ENCODE results near the gene PLA2G3.
A peak's percentile ranks its signal among the peaks of the same experiment; 100 is the strongest.

PLA2G3 gene

DNA sequence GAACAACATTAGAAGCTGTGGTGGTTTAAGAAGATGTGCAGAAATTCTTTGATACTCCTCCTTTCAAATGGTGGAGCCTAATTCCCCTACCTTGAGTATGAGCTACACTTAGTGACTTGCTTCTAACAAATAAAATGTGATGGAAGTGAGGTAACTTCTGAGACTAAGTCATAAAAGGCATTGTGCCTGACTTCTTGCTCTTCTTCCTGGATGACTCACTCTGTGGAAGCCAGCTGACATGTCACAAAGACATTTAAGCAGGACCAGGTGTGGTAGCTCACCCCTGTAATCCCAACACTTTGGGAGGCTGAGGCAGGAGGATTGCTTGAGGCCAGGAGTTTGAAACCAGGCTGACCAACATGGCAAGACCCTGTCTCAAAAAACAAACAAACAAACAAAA is 3.9 kb upstream of the PLA2G3 start:
- DNase-seq = no peak

DNA sequence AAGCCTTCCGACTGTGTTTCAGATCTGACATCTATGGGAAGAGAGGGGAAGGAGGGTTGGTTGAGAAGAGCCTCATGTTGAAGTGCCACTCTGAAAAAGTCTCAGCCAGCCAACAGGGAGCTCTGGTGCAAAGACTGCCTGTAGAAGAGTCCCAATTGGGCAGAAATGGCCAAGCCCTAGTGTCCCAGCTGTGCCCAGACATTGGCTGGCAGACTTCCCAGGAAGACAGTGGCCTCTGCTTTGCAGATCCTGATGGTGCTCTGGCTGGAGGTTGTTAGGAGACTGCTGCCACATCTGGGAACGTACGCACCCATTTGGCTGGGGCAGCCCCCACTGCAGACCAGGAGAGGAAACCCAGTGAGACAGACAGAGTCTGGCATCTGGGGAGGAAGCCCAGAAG is 3.2 kb upstream of the PLA2G3 start:
- no peak for DNase-seq

DNA sequence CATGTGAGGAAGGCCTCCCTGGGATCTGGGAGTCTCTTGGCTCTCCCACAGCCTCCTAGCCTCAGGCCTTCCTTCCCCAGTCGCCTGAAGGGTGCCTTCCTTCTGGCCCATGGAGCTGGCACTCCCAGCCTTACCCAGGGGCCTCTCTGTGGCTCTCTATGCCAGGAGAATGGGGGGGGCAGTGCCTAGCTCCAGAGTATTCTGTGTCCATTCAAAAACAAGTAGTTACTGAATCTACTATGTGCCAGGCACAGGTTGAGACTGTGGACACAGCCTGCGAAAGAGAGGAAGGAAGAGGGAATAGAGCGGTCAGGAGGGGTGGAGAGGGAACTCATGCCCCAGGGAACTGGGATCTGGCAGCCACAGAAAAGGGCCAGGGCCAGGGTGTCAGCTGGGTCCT is 2.7 kb upstream of the PLA2G3 start:
- DNase-seq = no peak

DNA sequence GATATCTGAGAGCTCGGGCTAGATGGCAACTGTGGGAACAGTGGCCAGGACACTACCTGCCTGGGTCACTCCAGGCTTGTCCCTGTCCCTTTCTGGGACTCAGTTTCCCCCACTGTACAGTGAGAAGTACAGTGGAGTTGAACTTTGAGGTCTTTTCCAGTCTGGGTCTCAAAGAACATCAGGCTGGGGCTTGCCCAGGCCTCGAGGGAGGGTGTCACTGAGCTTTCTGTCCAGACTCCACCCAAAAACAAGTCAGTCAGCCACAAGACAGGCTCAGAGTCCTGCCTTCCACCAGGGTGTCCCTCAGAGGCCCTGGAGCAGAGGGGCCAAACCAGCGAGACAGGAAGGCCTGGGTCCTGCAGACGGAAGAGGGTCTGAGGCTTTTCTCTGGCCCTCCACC is 2.0 kb upstream of the PLA2G3 start:
- DNase-seq = no peak

DNA sequence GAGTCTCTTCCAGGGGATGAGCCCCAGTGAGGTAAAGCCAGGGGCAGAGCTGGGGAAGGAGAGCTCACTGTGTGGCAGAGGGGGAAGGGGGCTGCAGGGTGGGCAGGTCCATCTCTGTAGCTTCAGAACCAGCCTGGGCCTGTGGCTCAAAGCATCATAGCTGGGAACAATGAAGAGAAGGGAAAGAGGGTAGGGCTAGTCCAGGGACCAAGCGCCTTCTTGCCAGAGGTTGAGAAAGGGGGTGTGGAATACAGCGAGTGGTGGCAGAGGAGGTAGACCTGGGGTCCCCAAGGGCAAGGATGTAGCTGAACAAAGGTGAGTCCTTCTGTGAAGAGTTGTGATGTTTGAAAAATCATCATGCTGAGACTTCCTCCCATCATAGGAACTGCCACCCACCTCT is 1.2 kb upstream of the PLA2G3 start:
- DNase-seq = no peak

DNA sequence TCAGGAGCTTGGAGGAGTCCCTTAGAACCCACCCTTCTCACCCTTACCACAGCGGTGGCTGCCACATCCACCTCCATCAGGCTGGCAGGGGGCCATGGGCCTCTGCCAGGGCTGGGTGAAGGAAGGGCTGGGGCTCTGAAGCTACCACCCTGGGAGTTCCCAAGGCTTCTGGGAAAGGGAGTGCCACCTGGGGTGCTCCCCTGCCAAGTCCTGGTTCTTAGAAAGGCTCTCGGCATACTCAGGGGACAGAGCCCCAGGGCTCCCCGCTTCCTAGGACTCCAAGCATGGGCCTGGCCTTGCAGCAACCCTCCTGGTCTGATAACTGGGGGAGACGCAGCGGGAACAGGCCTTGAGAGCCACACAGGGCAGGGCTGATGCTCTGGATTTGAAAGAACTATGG is 438 bp upstream of the PLA2G3 start:
- no peak for DNase-seq

DNA sequence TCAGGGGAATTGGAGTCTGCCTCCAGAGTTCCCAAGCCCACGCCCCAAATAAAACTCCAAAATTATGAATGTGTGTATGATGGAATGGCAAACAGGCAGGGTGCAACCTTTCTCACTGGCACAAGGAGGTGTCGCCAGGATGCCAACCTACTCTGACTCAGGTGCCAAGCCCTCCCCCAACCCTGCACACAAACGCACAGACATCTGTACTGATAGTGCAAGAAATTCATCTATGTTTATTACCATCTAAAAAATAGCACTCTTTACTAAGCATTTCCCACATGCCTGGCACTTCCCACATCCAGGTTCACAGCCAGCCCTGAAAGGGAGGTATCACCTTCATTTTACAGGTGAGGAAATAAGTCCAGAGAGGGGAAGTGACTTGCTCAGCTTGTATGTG is 1.2 kb downstream of the PLA2G3 start:
- DNase-seq = no peak

DNA sequence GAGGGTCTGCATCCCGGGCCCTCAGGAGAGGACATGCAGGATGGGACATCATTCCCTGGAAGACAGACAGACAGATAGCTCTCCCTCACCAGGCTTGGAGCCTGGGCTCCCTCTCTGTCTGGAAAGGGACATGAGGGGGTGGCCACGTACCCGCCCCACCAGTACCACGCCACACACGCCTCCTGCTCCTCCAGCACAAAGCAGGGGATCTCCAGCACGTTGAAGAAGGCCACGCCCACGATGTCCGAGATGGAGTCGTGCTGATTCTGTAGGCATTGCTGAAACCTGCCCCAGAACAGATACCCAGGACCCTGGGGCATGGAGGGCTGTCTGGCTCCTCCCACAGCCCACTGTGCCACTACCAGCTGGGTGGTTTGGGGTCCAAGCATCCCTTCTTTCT is 2.2 kb downstream of the PLA2G3 start:
- no peak for DNase-seq

DNA sequence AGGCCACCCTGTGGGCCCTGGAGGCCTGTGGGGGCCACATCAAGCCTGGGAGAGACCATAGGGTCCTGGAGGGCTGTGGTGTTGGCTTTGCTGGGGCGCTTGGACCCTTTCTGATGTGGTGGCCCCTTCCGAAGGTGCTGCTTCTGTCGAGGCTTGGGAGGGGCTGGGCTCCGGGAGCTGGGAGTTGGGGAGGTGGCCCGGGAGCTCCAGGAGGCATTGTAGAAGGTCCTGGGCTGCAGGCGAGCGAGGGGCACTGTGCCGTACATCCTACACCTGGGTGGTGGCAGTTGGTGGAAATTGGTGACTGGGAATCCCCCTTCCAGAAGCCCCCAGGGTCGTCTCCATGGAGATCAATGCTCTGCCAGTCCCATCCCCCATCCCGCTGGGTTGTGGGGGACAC is 2.6 kb downstream of the PLA2G3 start:
- DNase-seq = no peak

DNA sequence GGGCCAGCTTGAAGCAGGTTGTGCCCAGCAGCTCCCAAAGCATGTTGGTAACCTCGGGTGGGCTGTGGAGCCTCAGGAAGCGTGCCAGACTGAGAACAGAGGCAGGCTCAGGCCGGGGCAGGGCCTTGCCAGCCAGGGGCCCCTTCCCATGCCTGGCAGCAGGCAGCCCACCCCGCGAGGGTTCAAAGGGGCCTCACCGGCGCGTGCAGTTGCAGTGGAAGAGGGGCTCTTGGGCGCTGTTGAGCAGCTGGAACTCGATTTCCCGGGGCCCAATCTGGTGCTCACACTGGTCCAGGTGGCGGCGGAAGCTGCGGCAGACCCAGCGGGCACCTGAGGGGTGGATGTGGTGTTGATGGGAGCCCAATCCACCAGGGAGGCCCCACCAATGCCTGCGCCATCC is 3.6 kb downstream of the PLA2G3 start:
- no peak for DNase-seq

DNA sequence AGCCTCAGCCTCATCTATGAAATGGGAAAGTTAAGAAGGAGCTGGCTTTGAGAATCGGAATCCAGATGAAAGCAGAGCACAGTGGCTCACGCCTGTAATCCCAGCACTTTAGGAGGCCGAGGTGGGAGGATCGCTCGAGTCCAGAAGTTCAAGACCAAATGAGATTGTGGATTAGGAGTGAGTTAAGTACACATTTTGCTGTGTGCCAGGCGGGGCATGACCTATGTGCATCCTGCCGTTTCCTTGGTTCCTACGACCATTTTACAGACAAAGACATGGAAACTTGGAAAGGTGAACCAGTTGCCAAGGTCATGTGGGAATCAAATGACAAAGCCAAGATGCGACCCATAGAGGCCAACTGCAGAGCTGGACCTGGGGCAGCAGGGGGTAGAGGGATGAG is 4.2 kb downstream of the PLA2G3 start:
- DNase-seq = no peak

DNA sequence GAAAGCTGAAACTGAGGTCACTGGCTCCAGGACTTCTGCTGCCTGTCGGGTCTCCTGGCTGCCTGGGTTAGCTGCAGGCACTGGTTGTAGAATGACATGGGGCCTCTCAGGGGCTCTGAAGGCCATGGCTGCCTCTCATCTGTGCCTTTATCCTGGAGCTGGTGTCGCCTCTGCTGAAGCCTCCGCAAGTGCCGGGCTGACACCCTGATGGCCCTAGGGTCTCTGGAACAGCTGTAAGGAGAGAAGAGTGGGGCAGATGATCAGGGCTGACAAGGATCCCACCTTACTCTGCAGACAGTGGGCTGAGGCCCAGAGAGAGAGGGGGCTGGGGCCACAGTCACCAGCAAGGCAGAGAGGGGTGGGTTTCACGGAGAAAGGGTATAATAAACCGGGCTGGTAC is 4.6 kb downstream of the PLA2G3 start:
- DNase-seq = no peak

DNA sequence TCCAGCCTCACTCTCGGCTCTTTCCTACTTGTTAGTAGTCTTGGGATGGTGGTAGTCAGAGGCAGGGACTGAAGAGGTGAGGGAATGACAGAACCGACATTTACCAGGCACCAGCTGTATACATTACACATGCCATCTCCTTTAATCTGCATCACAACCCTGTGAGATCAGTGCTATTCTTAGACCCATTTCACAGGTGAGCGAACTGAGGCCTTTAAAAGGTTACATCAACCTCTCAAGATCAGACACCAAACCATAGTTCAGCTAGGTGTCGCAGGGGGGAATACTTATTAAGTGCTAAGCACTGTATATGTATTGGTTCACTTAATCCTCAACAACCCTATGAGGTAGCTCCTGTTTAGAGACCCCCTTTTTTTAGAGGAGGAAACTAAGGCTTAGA is 5.6 kb downstream of the PLA2G3 start:
- DNase-seq = no peak

DNA sequence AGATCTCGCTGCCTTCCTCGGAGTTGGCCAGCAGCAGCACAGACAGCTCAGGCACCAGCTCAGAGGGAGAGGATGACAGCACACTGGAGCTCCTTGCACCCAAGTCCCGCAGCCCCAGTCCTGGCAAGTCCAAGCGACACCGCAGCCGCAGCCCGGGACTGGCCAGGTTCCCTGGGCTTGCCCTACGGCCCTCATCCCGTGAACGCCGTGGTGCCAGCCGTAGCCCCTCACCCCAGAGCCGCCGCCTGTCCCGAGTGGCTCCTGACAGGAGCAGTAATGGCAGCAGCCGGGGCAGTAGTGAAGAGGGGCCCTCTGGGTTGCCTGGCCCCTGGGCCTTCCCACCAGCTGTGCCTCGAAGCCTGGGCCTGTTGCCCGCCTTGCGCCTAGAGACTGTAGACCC is 6.4 kb downstream of the PLA2G3 start:
- DNase-seq = no peak

DNA sequence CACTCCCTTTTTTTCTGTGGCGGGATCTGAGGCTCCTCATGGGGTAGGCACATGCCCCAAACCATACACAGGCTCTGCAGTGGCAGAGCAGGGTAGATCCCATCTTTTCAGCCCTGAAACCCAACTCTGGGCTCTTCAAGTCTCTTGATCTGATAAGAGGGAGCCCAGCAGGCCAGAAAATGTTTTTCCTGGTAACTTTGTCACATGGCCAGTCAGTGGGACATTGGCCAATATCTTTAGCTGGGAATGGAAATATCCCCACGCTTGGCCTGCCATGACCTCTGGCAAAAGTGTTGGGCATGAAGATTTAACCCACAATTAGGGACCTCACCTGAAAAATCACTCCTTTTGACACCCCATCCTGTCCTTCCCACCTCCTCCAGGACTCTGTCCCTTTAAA is 9.4 kb downstream of the PLA2G3 start:
- no peak for DNase-seq

DNA sequence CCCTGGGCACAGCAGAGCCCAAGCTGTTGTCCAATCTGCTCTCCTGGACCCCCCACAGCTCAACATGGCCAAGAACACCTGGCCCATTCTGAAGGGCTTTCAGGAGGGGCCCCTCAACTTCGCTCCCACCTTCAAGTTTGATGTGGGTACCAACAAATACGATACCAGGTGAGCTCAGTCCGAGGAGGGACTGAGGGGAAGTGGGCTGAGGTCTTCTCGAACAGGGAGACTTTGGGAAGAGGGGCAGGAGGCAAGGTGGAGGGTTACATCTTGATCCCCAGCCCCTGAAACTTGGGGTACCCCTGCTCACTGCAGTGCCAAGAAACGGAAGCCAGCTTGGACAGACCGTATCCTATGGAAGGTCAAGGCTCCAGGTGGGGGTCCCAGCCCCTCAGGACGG is 12.2 kb downstream of the PLA2G3 start:
- no peak for DNase-seq

DNA sequence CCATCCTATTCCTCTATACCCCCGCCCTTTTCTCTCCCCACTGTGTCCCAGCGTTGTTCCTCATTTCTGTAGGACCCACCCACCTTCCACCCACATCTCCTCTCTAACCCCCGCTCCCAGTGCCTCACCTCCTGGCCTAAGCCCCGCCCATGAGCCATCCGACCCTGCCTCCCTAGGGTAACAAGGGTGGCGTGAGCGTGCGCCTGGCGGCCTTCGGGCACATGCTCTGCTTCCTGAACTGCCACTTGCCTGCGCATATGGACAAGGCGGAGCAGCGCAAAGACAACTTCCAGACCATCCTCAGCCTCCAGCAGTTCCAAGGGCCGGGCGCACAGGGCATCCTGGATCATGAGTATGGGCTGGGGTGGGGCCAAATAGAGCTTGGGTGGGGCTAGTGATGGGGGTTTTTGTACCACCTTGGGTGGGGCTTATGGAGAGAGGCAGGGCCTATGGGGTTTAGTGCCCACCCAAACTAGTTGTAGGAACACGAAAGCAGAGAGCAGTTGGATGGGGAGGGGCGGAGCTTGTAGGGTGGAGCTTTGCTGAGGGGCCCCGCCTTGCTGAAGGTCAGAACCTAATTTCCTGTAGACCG is 13.0 kb downstream of the PLA2G3 start:
- DNase-seq = peak; percentile 67

DNA sequence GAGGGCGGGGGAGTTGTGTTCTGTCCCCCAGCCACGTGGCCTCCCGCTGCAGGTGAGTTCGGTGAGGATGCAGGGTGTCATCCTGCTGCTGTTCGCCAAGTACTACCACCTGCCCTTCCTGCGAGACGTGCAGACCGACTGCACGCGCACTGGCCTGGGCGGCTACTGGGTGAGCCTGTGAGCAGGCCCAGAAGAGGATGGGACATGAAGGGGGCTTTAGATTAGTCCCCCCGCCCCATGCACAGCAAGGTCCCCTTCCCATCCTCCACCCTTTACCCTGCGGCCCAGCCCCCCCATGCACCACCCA is 13.5 kb downstream of the PLA2G3 start:
- no peak for DNase-seq

DNA sequence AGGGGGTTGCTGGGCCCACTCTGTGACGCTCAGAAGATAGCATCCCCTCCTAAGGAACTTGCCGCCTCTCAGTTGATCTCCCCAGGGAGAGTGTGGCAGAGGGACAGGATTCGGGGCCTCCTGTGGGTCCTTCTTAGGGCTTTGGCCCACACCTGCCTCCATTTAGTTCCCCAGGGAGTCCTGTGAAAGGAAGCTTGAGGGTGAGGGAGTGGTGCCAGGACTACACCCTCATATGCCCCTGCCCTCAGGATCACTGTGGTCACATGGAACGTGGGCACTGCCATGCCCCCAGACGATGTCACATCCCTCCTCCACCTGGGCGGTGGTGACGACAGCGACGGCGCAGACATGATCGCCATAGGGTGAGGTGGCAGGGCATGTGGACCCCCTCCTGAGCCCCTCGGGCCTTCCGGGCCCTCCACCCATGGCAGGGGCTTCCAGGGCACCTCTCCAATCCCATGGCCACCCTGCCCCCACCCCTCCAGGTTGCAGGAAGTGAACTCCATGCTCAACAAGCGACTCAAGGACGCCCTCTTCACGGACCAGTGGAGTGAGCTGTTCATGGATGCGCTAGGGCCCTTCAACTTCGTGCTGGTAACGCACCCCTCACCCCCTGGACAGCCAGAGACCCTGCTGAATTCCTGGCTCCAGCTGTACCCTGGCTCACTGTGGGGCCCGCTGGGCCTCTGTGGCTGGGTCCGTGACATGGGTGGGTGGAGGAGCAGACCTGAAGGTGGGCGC is 14.0 kb downstream of the PLA2G3 start:
- no peak for DNase-seq

DNA sequence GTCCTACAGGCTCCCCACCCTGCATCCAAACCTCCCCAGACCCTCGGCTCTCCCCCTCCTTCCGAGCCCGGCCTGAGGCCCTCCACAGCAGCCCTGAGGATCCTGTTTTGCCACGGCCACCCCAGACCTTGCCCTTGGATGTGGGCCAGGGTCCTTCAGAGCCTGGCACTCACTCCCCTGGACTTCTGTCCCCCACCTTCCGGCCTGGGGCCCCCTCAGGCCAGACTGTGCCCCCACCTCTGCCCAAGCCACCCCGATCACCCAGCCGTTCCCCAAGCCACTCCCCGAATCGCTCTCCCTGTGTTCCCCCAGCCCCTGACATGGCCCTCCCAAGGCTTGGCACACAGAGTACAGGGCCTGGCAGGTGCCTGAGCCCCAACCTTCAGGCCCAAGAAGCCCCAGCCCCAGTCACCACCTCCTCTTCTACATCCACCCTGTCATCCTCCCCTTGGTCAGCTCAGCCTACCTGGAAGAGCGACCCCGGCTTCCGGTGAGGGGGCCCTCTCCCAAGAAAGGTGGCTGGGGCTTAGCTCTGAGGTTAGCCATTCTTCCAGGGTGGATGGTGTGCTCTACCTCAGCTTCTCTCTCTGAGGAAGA is 14.7 kb downstream of the PLA2G3 start:
- DNase-seq = no peak

DNA sequence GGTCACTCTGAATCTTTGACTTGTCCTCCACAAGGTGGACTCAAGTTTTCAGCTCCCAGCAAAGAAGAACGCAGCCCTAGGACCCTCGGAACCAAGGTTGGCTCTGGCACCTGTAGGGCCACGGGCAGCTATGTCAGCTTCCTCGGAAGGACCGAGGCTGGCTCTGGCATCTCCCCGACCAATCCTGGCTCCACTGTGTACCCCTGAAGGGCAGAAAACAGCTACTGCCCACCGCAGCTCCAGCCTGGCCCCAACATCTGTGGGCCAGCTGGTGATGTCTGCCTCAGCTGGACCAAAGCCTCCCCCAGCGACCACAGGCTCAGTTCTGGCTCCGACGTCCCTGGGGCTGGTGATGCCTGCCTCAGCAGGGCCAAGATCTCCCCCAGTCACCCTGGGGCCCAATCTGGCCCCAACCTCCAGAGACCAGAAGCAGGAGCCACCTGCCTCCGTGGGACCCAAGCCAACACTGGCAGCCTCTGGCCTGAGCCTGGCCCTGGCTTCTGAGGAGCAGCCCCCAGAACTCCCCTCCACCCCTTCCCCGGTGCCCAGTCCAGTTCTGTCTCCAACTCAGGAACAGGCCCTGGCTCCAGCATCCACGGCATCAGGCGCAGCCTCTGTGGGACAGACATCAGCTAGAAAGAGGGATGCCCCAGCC is 15.4 kb downstream of the PLA2G3 start:
- DNase-seq = no peak

DNA sequence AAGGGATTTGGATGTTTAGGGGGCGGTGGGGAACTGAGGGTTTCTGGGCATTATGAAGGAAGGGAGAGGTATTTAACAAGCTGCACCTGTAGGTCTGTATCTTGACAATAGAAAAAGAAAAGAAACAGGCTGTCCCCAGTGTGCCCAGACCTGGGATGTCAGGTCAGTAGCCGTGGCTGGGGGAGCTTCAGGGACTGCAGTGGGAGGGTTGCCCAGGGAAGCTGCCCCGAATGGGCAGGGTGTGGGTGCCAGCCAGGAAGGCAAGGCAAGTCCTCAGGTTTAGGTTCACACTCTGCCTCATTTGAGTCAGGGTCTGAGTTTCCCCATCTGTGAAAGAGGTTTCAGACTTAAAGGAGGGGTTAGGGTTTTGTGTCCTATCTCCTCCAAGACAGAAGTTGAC is 16.0 kb downstream of the PLA2G3 start:
- DNase-seq = no peak

DNA sequence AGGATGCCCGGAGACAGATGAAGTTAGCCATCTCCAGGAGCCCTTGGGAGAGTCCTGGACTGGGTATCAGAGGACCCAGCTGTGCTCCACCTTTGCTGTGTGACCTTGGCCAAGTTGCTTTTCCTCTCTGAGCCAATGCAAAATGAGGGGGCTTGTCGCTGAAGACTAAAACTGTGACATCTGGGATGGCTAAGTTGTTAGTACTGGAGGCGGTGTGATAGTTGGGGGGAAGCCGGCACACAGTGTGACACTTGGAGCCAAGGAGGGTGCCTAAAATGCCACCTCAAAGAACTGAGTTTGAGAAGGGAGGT is 17.1 kb downstream of the PLA2G3 start:
- no peak for DNase-seq

DNA sequence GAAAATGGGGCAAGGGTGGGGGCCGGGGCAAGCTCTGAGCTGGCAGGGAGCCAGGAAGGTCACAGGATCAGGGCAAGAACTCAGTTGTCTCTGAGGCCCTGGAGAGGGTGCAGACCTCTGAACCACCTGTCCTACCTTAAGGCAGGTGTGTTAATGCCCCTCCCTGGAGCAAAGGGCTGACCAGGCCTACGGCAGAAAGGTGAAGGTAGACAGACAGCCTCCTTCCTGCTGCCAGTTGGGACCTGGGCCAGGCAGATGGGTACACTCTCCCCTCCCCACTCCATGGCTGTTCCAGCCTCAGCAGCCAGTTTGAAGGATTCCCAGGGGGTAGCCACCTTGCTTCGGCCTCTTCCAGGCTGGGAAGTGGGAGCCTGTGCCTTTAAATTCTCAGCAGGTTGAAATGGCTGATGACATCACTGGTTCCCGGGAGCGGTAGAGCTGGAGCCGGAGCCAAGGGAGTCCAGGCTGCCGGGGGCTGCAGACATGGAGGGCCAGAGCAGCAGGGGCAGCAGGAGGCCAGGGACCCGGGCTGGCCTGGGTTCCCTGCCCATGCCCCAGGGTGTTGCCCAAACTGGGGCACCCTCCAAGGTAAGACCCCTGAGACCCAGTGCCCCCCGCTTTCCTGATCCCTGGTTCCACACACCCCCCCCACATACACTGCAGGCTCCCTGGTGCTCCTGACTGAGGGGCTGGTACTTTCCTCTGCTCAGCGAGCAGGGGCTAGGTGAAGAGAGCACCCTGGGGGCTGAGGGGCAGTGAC is 17.6 kb downstream of the PLA2G3 start, which contains the start of gene INPP5J:
Gene INPP5J (plus strand): TSS at position 435 of the 760 bp plus-strand sequence. CDS start 49 bp downstream, at position 484.
- DNase-seq = no peak
